Measurements from ENCODE around the gene SLC6A2. TPM values are rescaled to one million over a fixed set of nuclear protein-coding genes. Genes with fewer than 3 reads are reported as not detected.
A peak's percentile ranks its signal among the peaks of the same experiment; 100 is the strongest.

The SLC6A2 gene
- total RNA-seq, 1 donor from 2014 or later = not detected

DNA sequence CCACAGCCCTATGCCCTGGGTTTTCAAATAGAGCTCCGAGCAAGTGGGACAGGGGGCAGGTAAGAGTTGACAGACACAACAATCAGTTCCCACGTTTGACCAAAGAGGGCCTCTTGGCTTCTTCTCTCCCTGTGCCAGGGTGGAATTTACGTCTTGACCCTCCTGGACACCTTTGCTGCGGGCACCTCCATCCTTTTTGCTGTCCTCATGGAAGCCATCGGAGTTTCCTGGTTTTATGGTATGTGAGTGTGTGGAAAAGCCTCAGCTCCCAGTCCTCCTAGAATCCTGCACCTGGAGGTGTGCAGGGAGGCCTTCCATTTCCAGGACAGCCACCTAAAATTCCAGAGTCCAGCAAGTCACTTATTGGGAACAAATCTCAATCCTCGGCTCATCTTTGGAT lies 42.5 kb downstream of the SLC6A2 start:
- peaks cover 1% of the 10 kb centered on the region for H3K27me3 Mint-ChIP-seq (ENCODE audit: insufficient read depth)
- H3K4me3 Mint-ChIP-seq = no peak overlapping the region
- peaks cover 8% of the 10 kb centered on the region for H3K4me1 Mint-ChIP-seq (ENCODE audit: low read depth)
- no peak for DNase-seq (ENCODE audit: low spot score)
- no peaks in the 10 kb centered on the region for H3K9me3 Mint-ChIP-seq
- H3K36me3 Mint-ChIP-seq (ENCODE audit: low read depth) = no peaks in the 10 kb centered on the region
- intact Hi-C loops (cut with micrococcal nuclease) = no loop called here
- no peak overlapping the region for H3K27ac Mint-ChIP-seq

DNA sequence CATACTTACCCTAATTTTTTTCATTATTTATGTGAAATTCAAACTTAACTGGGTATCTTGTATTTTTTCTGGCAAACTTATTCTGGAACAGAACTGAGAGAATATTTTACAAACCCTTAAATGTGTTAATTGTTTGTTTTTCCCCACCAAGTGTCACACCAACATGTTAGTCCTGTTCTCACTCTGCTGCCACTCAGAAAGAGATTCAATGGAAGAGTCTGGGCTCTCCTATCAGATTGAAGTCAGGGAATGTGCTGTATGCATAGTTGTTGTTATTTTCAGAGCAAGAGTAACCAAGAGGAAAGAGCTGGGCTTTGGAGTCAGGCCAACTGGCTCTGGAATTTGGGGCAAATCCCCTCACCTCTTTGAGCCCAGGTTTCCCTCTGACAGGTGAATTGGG lies 43.2 kb downstream of the SLC6A2 start:
- no peak overlapping the region for H3K4me3 Mint-ChIP-seq
- no peaks in the 10 kb centered on the region for H3K36me3 Mint-ChIP-seq (ENCODE audit: low read depth)
- H3K27me3 Mint-ChIP-seq (ENCODE audit: insufficient read depth) = peaks cover 1% of the 10 kb centered on the region
- H3K4me1 Mint-ChIP-seq (ENCODE audit: low read depth) = peaks cover 12% of the 10 kb centered on the region
- no peaks in the 10 kb centered on the region for H3K9me3 Mint-ChIP-seq
- intact Hi-C loops (cut with micrococcal nuclease) = no loop called here
- no peak overlapping the region for H3K27ac Mint-ChIP-seq
- no peak for DNase-seq (ENCODE audit: low spot score)

DNA sequence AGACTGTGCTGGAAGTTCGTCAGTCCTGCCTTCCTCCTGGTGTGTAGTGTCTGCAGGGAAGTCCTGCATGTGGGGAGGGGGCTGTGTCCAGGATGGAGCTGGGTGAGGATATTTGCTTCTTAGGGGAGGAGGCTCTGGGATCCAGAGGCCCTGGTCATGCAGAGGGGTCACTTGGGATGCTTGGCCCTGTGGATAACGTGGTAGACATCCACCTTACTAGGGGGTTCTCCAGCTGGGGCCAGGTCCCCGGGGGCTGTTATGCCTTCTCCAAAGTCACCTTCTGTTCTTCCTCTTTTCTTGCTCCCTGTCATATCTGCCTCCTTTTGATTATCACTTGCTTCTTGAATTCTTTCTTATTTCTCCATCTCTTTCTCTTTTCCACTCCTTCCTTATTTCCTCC lies 43.8 kb downstream of the SLC6A2 start:
- intact Hi-C loops (cut with micrococcal nuclease) = loop anchor here (5.0 kb wide), 1 partner anchor 157 kb away; no protein-coding TSS in a partner anchor
- Mint-ChIP-seq H3K4me1 (ENCODE audit: low read depth) (peaks cover 12% of the 10 kb centered on the region), H3K27me3 (ENCODE audit: insufficient read depth) (peaks cover 1% of the 10 kb centered on the region), H3K27ac (no peak overlapping the region), H3K36me3 (ENCODE audit: low read depth) (no peaks in the 10 kb centered on the region), H3K9me3 (no peaks in the 10 kb centered on the region), H3K4me3 (no peak overlapping the region)
- no peak for DNase-seq (ENCODE audit: low spot score)

DNA sequence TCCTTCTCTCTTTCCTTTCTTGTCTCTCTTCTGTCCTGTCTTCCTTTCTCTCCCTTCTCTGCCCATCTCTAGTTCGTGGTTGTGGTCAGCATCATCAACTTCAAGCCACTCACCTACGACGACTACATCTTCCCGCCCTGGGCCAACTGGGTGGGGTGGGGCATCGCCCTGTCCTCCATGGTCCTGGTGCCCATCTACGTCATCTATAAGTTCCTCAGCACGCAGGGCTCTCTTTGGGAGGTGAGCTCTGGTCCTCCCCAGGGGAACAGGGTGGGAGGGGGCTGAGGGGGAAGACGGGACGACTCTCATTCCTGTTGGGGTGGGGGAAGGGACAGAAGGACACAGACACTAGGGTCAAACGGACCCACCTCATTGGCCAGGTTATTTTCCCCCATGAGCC lies 44.3 kb downstream of the SLC6A2 start:
- H3K36me3 Mint-ChIP-seq (ENCODE audit: low read depth) = no peaks in the 10 kb centered on the region
- peaks cover 12% of the 10 kb centered on the region for H3K4me1 Mint-ChIP-seq (ENCODE audit: low read depth)
- no peaks in the 10 kb centered on the region for H3K9me3 Mint-ChIP-seq
- intact Hi-C loops (cut with micrococcal nuclease) = loop anchor here (5.0 kb wide), 1 partner anchor 158 kb away; no protein-coding TSS in a partner anchor
- DNase-seq (ENCODE audit: low spot score) = no peak
- H3K4me3 Mint-ChIP-seq = no peak overlapping the region
- peaks cover 3% of the 10 kb centered on the region for H3K27me3 Mint-ChIP-seq (ENCODE audit: insufficient read depth)
- H3K27ac Mint-ChIP-seq = no peak overlapping the region

DNA sequence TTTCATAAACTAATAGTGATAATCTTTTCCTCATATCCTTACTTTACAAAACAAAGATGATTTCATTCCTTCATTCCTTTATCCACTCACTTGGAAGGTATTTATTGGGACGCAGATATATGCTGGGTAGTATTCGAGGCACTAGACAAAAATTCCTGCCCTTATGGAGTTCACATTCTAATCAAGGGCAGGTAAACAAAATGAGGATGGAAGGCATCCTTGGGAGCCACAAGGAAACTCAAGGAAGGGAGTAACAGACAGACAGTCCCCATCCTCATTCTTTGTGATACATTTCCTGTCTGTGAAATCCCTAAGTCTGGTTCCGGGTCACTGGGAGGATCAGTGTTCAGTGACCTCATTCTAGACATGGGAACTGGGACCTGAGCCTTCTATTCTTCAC lies 45.2 kb downstream of the SLC6A2 start:
- Mint-ChIP-seq H3K4me1 (ENCODE audit: low read depth) (peaks cover 12% of the 10 kb centered on the region), H3K4me3 (no peak overlapping the region), H3K27ac (no peak overlapping the region), H3K27me3 (ENCODE audit: insufficient read depth) (peaks cover 5% of the 10 kb centered on the region), H3K9me3 (no peaks in the 10 kb centered on the region), H3K36me3 (ENCODE audit: low read depth) (no peaks in the 10 kb centered on the region)
- no peak for DNase-seq (ENCODE audit: low spot score)
- intact Hi-C loops (cut with micrococcal nuclease) = loop anchor here (5.0 kb wide), 1 partner anchor 159 kb away; no protein-coding TSS in a partner anchor

DNA sequence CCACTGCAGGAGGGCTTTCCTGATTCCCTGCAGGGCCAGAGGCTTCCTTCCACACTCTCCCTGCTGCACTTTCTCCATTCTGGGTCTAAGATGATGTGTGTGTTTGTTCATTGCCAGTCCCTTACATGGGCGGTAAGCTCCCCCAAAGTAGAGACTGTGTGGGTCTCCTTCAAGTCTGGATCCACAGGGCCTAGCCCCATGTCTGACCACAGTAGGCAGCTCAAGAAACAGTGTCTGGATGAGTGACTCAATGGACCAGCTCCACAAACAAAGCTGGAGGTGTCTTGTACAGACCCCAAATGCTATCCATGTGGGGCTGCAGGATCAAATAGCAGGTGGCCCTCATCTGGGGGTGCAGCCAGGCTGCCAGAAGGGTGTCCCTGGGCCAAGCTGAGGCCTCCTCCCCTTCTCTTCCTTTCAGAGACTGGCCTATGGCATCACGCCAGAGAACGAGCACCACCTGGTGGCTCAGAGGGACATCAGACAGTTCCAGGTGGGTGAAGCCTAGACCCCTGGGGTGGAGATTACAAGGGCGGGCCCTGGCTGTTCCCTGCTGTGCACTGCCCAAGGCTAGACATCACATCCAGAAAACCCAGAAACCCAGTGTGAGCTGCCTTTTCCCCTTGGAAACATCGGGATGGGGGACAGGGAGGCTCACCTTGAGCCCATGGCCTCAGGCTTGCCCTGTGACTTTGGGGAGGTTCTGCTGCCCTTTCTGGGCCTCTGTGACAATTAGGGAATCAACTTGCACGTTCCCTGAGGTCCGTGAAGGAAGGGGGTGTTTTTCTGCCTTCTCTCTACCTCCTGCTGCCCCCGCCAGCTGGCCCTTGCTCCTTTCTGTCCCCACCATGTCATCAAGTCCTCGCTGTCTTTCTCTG lies 45.9 kb downstream of the SLC6A2 start:
- Mint-ChIP-seq H3K36me3 (ENCODE audit: low read depth) (no peaks in the 10 kb centered on the region), H3K4me3 (no peak overlapping the region), H3K9me3 (no peaks in the 10 kb centered on the region), H3K4me1 (ENCODE audit: low read depth) (peaks cover 12% of the 10 kb centered on the region), H3K27me3 (ENCODE audit: insufficient read depth) (peaks cover 10% of the 10 kb centered on the region), H3K27ac (no peak overlapping the region)
- DNase-seq (ENCODE audit: low spot score) = peak; percentile 2
- intact Hi-C loops (cut with micrococcal nuclease) = loop anchor here (5.0 kb wide), 1 partner anchor 159 kb away; no protein-coding TSS in a partner anchor

DNA sequence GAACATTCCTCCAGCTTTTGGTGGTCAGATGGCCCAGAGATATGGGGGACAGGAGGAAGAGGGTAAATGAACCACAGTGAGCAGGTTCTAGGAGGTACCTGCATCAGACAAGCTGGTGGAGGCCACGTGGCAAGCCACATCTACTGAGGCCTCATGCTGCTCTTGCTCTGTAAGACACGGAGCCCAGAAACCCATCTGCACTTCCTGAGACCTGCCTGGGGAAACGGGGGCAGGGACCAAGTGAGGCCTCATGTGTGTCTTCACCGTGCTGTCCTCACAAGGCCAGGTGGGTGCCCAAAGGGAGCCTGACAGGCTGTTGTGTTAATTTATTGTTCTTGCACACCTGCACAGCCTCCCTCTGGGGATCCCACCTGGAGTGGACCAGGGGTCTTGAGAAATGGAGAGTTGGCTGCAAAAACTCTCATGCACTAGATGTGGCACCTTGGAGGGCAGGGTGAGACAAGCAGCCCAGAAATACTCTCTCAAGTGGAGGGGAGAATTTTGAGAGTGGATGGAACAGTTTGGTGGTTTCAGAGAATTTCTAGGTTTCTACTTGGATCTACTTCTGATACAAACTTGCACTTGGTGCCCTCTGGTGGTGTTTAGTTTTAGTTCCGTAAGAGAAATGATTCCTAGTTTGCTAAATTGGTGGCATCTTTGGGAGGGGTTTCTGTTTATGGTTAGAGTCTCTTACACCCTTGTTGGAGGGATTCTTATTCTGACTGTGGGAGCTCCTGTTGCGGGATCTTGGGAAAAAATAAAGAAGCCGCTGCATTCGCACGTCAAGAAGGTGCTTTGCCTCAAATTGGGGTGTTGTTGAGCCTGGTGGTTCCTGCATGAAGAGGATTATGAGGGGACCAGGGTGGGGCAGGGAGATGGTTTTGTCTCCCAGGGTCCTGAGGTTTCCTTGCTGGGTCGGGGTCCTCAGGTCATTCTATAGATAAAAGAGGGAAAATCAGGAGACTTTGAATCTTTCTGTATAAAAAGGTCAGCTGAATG lies 47.5 kb downstream of the SLC6A2 start:
- DNase-seq (ENCODE audit: low spot score) = no peak
- intact Hi-C loops (cut with micrococcal nuclease) = loop anchor here (1.0 to 5.0 kb wide), 2 partner anchors 161 to 238 kb away; no protein-coding TSS in a partner anchor
- H3K4me1 Mint-ChIP-seq (ENCODE audit: low read depth) = peaks cover 12% of the 10 kb centered on the region
- H3K27ac Mint-ChIP-seq = no peak overlapping the region
- no peaks in the 10 kb centered on the region for H3K9me3 Mint-ChIP-seq
- H3K4me3 Mint-ChIP-seq = no peak overlapping the region
- peaks cover 11% of the 10 kb centered on the region for H3K27me3 Mint-ChIP-seq (ENCODE audit: insufficient read depth)
- H3K36me3 Mint-ChIP-seq (ENCODE audit: low read depth) = no peaks in the 10 kb centered on the region

DNA sequence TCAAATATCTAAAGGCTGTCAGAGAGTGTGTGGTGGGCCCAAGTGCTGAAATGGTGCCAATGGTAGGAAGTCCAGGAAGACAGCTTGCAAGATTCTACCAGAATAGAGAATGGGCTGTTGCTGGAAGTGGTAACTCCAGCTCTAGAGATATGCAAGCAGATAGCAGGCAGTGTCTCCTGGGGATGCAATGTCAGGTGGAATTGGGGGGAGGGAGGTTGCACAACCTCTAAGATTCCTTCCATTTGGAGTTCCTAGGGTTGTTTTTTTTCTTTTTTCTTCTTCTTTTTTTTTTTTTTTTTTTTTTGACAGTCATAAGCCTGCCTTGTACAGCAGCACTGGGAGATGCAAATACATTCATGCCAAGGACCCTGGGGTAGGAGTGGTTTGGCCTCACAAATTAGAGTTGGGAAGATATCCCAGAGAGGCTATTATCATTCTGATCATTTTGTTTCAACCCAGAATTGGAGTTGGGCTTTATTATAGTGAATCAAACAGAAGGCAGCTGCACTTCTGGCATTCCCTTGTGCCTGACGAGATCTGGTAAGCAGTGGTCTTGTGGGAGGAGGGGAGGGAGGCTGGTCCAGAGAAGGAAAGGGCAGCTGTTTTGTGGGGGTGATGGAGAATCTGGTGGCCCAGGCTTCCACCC lies 51.1 kb downstream of the SLC6A2 start:
- H3K27ac Mint-ChIP-seq = no peak overlapping the region
- H3K4me1 Mint-ChIP-seq (ENCODE audit: low read depth) = peaks cover 12% of the 10 kb centered on the region
- H3K36me3 Mint-ChIP-seq (ENCODE audit: low read depth) = no peaks in the 10 kb centered on the region
- H3K27me3 Mint-ChIP-seq (ENCODE audit: insufficient read depth) = peaks cover 9% of the 10 kb centered on the region
- DNase-seq (ENCODE audit: low spot score) = no peak
- no peak overlapping the region for H3K4me3 Mint-ChIP-seq
- H3K9me3 Mint-ChIP-seq = no peaks in the 10 kb centered on the region
- intact Hi-C loops (cut with micrococcal nuclease) = no loop called here

DNA sequence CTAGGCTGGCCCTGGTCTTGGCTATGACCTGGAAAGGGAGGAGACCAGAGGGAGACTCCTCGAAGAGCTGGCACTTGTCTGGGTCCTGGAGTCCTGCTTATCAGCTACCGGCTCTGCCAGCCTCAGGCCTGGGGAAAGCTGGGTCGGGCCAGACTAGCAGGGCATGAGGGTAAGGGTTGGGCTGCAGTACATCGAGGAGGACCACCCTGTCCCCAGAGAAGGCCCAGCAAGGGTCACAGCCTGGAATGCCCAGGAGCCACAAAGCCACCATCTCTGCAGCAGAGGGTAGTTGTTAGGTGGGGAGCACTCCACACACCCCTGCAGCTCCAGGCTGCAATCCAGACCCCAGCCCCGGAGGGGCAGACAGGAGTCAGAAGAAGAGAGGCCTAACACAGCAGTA lies 54.0 kb downstream of the SLC6A2 start:
- H3K27ac Mint-ChIP-seq = no peak overlapping the region
- H3K36me3 Mint-ChIP-seq (ENCODE audit: low read depth) = no peaks in the 10 kb centered on the region
- no peak for DNase-seq (ENCODE audit: low spot score)
- H3K4me1 Mint-ChIP-seq (ENCODE audit: low read depth) = no peaks in the 10 kb centered on the region
- intact Hi-C loops (cut with micrococcal nuclease) = no loop called here
- H3K27me3 Mint-ChIP-seq (ENCODE audit: insufficient read depth) = peaks cover 9% of the 10 kb centered on the region
- no peak overlapping the region for H3K4me3 Mint-ChIP-seq
- no peaks in the 10 kb centered on the region for H3K9me3 Mint-ChIP-seq

DNA sequence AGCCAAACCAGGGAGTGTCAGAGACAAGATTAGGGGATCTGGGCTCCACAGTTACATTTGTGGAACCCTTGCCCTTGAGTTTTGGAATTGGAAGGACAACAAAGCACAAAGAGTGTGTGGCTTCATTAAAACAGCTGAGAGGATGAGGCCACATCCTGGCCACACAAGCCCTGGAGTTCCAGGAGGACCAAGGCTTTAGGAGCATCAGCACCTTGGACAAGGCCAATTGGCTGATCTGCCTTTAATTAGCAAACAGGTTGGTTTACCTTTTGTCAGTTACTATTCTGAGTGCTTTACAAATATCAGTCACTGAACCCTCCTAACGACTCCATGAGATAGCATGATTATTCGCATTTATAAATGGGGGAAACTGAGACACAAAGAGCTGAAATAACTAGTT lies 54.7 kb downstream of the SLC6A2 start:
- no peak overlapping the region for H3K27ac Mint-ChIP-seq
- H3K4me1 Mint-ChIP-seq (ENCODE audit: low read depth) = no peaks in the 10 kb centered on the region
- no peak for DNase-seq (ENCODE audit: low spot score)
- H3K9me3 Mint-ChIP-seq = no peaks in the 10 kb centered on the region
- no peaks in the 10 kb centered on the region for H3K36me3 Mint-ChIP-seq (ENCODE audit: low read depth)
- H3K27me3 Mint-ChIP-seq (ENCODE audit: insufficient read depth) = peaks cover 8% of the 10 kb centered on the region
- H3K4me3 Mint-ChIP-seq = no peak overlapping the region
- intact Hi-C loops (cut with micrococcal nuclease) = no loop called here

DNA sequence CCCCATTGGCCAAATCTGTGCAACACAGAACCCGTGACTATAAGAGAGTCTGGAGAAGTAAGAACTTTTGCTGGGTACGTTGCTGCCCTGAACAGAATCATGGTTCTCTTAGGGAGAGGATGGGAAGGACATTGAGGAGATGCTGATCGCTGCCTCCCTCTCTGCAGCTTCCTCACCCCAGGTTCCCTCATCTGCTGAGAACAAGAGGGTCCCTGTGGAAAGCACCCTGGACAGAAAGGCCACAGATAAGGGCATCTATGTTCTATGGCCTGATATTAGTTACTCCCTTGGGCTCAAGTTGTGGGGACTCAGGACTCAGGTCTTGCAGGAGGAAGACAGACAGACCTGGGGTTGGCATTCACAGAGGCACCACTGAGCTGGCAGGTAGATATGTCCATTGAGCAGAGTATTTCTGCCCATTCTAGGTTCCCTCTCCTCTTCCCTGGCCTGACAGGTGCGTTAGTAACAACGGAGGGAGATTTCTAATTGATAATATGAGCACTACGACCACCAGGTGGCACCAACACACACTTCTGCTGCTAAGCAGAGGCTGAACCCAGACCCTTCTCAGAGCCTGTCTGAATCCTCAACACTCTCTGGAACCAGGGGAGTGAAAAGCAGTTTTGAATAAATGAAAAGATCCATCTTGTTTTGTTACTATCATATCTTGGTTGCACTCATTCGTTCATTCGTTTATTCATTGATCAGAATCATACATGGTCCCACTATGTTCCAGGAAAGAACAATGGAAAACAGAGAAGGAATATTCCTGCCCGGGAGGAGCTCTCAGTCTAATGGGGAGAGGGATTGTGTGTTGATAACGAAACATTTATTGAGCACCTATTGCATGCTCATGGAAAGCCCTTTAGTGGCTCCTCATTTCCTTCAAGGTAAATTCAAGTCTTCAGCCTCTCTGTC lies 56.4 kb downstream of the SLC6A2 start:
- intact Hi-C loops (cut with micrococcal nuclease) = loop anchor here (1.0 kb wide), 2 partner anchors 131 to 606 kb away; no protein-coding TSS in a partner anchor
- no peaks in the 10 kb centered on the region for H3K36me3 Mint-ChIP-seq (ENCODE audit: low read depth)
- H3K4me1 Mint-ChIP-seq (ENCODE audit: low read depth) = no peaks in the 10 kb centered on the region
- peaks cover 2% of the 10 kb centered on the region for H3K27me3 Mint-ChIP-seq (ENCODE audit: insufficient read depth)
- DNase-seq (ENCODE audit: low spot score) = peak; percentile 26
- no peak overlapping the region for H3K27ac Mint-ChIP-seq
- no peak overlapping the region for H3K4me3 Mint-ChIP-seq
- H3K9me3 Mint-ChIP-seq = no peaks in the 10 kb centered on the region

Measured in activated T-helper 1 cell treated with anti-CD3 and anti-CD28 coated beads, Interleukin-12 subunit alpha, Interleukin-12 subunit beta, Interleukin-2, Interleukin-4 antibody, amounts not matched to agents 30 ng/mL and 10 ng/mL and 1 ng/mL, durations not matched to agents 14 hours and 24 hours and 36 hours (primary cell).